GM23248 (cell line): ENCODE measurements around the gene IL17RE.

Experiments used
- EZH2 ChIP-seq: fragments of 200-600 bp; sonication (generic); IDR thresholded peaks from 2 replicates; pipeline ENCODE4 v1.6.1; 2018; ENCODE audit warnings: antibody characterized with exemption, mild to moderate bottlenecking; ENCODE audit not compliant: insufficient read depth, poor library complexity, severe bottlenecking
- EZH2phosphoT487 ChIP-seq: fragments of 200-600 bp; sonication (generic); IDR thresholded peaks from 2 replicates; pipeline ENCODE4 v1.6.1; 2018; ENCODE audit warnings: antibody characterized with exemption, moderate library complexity, mild to moderate bottlenecking, low read depth; ENCODE audit not compliant: insufficient read depth

- no peak for TF ChIP-seq EZH2
- no peak for TF ChIP-seq EZH2phosphoT487
These were observed 52.4 kb downstream of the IL17RE start for GRCh38 chr3:9955067-9955502.
